Jurkat, Clone E6-1 (cell line): ENCODE data around the gene LASP1NB.

Experiments used
- DNase-seq: peaks from one replicate; pipeline ENCODE4 v3.0.0-alpha.2; 2011; ENCODE audit warnings: low read depth, low spot score
- H3K4me3 ChIP-seq: 2 replicates; pipeline ENCODE4 v1.5.1; 2011; ENCODE audit warnings: mild to moderate bottlenecking, low read length, control low read depth, moderate library complexity

Gene LASP1NB

DNA sequence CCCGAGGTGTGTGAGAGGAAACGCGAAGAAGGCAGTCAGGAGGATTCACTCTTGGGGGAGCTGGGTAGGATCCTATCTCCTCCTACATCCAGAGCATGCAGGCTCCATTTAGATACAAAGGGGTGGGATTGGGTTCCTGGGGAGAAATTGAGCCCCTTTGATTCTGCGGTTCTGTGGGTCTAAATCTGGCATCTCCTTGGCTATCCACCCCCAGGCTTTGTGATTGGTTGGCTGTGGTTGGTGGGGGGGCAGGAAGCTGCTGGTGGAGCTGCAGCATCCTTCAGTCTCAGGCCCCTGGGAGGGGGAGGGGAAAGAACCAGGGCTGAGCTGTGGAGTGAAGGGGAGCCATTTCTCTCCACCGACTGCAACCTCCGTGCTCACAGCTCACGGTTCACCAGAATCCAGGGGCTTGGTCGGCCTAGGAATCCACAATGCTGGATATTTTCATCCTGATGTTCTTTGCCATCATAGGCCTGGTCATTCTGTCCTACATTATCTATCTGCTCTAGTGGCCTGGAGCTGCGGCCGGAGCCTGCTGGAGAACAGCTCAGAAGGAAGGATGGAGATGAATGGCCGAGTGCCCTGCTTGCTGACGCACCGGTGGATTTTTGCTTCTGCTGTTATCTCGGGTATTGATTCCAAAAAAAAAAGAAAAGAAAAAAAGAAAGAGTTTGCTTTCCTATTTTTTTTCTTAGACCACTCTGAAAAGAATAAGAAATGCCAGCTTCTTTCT lies at the start of gene LASP1NB:
Gene LASP1NB (plus strand): TSS at position 352 of the 733 bp plus-strand sequence.
- H3K4me3 ChIP-seq = peak within 1 kb of the TSS; percentile 28
- peak; percentile 81 for DNase-seq

DNA sequence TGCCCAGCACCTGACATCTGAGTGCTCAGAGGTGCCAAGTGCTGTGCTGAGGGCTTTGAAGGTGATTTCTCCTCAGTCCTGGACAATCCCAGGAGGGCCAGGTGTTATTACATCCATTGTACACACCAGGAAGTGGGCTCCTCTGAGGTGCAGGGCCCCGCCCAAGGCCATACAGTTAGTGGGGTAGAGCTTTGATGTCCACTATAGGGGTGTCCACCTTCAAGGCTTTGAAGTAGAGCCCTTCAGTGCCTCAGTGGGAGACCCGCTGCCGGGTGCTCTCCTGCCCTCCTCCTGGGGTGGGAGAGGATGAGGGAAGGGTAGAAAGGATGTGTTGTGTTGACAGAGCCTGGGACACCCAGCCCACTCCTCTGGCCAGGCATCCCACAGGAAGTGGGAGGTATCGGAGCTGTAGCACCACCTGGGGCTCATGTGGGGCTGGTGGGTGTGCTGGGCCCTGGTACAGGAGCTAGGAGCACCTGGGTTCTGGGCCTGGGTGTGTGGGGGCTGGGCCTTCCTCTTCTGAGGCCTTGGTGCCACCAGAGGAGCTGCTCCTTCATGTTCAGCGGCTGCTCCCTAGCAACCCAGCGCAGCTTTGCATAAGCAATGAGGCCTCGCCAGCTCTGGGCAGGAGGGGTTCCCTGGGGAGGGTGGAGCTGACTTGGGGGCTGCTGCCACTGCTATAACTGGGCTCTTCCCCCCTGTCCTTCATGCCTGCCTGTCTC lies 48.1 kb upstream of the LASP1NB start:
- DNase-seq = peak; percentile 87
- H3K4me3 ChIP-seq = no peak overlapping the region

DNA sequence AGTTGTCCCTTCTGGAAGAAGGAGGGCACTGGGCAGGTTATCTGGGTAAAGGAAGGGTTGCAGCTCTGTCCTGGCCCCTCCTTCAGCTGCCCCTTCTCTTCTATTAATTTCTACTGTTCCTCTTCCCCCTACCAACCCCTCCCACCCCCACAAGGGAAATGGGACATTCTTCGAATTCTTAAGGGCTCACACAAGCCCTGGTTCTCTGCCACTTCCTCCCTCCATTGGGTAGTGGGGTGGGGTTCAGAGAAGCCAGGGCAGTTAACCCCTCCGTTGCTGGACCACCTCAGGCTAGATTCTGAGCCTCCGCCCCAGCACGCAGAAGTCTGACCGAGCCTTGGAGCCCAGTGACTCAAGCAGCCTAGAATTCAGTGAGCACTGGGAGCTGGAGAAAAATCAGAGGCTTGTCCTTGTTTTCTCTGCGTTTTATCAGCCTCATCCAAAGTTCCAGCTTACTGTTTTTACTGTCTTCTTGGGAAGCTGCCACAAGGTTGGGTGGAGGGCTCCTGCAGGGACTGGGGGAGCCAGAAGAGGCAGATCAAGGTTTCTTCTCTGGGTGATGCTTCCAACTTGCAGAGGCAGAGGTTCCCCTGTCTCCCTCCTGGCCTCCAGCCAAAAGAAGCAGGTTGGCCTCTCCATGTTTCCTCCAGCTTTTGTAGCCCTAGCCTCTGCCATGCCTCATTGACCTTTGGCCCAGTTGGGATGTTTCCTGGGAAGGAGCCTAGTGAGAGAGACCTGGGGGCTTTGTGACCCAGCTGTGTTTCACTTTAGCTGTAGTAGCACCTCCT lies 45.3 kb upstream of the LASP1NB start:
- no peak overlapping the region for H3K4me3 ChIP-seq
- no peak for DNase-seq

DNA sequence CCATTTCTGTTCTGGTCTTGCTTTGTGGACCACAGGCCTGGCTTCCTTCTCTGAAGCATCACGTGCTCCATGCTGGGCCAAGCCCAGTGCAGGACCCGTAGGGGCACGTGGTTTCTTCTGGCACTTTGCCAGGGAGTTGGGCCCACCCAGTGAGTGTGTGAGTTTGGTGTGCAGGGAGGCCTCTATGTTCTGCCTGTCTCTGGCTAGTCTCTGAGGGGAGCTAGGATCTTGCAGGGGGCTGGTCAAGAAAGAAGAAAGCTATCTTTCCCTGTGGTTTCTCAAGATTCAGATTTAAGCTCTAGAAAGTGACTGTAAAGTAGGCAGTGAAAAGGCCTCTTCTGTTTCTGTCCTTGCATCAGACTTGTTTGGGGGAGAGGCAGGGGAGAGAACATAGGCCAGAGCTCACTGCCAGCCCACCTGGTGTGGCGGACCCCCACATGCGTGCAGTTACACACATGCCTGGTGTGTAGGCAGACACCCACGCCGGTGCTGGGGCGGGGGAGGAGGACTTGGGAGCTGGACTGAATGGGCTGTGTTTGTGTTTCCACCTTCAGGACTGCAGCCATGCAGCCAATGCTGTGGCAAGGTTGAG lies 43.7 kb upstream of the LASP1NB start:
- no peak for DNase-seq
- H3K4me3 ChIP-seq = no peak overlapping the region

DNA sequence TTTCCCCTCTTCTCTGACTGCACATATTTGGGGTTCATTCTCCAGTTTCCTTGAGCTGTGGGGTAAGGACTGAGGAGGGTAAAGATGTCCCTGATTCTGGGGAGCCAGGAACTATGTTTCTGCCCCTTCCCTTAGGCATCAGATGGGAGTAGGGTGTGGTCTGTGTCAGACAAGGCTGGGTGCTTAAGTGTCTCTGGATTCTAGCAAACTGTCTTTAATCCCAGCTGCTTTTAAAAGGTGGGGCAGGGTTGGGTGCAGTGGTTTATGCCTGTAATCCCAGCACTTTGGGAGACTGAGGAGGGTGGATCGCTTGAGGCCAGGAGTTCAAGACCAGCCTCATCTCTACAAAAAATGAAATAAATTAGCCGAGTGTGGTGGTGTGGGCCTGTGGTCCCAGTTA lies 42.5 kb upstream of the LASP1NB start:
- DNase-seq = no peak
- H3K4me3 ChIP-seq = no peak overlapping the region

DNA sequence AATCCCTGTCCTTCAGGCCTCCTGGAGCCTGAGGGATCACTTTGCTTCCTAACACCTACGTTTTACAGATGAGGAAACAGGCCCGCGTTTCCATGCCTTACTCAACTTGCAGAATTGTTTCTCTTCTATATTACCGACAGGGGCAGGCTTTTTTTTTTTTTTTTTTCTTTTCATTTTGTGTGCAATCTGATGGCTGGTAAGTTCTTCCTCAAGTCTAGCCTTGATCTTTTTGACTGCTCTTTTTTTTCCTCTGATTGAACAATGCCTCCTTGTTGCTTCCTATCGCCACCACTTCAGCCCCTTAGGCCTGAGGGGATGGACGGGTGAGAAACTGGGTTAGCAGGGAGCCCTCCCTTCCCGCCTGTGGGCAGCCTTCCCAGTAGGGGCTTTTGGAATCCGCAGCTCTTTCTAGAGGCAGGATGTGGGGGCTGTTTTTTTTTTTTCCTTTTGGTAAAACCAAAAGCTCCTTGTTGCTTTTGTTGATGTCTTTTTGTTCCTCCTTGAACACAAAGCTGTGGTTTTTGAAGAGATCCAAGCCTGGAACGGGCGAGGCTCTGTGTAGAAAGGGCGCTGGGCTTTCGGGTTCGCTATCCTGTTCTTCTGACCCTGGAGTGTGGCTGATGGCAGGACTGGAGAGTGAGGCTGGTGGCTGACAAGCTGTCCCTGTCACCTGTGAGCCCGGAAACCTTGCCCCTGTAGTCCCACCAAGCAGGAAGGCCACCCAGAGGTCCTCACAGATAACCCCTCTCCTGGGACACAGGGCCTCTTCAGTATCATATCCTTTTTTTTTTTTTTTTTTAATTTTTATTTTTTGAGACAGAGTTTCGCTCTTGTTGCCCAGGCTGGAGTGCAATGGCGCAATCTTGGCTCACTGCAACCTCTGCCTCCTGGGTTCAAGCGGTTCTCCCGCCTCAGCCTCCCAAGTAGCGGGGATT lies 41.6 kb upstream of the LASP1NB start:
- DNase-seq = peak; percentile 60
- no peak overlapping the region for H3K4me3 ChIP-seq

DNA sequence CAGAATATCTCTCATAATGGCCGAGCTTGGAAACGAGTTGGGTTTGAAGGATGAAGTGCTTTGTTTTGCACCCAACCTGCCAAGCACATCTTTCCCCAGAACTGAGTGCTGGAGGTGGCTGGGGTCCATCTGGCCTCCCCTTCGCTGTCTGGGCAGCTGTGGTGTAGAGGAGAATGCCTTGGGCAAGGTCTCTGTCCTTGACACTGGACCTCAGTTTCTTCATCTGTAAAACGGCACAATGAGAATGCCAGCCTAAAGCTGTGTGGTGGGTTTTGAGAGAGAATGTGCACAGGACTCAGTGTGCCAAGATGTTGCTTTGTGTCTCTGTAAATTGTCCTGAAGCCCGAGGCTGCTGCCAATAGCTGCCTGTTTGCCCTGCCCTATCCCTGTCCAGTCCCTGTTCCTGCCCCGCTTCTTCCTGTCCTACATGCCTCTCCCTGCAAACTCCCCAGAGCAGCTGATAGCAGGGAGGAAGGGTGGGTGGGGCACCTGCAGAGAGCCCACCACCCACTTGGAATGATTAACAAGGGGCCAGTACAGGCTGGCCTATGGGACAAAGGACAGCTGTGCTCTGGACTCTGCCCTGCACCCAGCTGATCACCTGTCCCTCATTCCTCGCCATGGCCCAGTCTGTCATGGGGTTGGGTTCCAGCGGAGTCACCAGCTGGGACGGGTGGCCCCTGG lies 40.2 kb upstream of the LASP1NB start:
- DNase-seq = no peak
- H3K4me3 ChIP-seq = no peak overlapping the region

- peak; percentile 63 for DNase-seq
- H3K4me3 ChIP-seq = no peak overlapping the region
Measured at GRCh38 chr17:38885728-38886642, 39.4 kb upstream of the LASP1NB start.

DNA sequence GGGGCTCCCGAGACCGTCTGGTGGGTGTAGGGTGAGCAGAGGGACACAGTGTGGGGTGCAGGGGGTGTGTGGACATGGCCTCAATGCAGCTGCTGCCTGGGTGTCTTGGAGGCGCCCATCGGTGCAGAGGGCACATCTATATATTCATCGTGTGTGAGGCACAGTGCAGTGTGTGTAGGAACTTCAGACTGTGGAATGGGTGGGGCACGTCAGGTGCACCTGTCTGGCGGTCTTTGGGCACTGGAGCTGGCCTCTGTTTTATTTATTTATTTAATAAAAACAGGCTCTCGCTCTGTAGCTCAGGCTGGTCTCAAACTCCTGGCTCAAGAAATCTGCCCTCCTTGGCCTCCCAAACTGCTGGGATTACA lies 38.8 kb upstream of the LASP1NB start:
- DNase-seq = no peak
- no peak overlapping the region for H3K4me3 ChIP-seq

DNA sequence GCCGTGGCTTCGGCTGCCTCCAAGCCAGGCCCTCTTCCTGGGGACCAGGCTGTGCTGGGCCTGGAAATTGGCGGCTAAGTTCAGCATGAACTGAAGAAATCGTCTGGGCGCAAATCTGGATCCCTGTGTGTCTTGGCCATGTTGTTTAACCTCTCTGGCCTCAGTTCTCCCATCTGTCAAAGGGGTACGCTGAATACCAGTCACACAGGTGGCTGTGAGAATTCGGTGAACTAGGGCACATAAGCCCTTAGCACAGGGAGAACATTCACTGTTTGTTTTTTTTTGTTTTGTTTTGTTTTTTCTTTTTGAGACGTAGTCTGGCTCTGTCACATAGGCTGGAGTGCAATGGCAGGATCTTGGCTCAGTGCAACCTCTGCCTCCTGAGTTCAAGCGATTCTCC lies 36.6 kb upstream of the LASP1NB start:
- DNase-seq = no peak
- H3K4me3 ChIP-seq = no peak overlapping the region

DNA sequence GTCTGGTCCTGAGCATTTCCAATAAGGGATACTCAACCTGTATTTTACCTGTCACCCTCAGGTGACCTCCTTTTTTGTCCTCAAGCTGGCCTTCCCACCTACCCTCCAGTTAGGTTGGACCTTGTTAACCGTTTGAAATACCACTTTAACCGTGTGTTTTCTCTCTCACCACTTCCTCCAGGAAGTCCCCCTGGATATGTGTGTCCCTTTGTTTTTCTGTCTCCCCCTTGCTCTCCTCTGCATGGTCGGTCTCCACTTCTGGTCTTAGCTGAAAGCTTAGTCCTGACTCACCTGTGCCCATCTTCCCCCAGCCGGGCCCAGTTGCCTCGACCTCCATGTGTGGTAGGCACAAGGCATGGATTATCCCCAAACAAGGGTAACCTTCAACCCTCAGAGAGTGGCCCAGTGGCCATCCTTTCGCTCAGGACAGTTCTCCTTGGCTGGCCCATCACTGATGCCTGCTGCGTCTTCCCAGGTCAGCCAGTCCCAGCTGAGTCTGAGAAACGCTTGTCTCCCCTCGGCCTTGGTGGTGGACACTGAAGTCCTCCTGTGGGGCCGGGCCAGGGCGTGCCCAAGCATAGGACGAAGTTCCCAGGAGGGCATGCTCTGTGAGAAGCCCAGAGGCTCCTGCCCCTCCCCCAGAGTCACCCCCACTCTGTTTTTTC lies 35.5 kb upstream of the LASP1NB start:
- peak overlapping the region; percentile 1; the same call in 1 of the 2 replicates for H3K4me3 ChIP-seq
- no peak for DNase-seq

DNA sequence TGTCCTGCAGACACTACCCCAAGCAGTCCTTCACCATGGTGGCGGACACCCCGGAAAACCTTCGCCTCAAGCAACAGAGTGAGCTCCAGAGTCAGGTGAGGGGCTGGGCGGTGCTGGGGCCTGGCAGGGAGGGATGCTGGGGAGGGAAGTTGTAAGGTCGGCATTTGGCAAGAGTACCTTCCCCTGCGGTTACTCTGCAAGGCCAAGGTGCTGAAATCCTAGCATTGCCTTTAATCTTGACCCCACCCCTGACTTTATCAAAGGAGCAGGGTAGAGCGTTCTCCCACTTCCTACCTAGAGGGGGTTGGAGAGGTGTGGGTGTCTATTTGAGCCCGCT lies 35.0 kb upstream of the LASP1NB start:
- DNase-seq = peak; percentile 81
- H3K4me3 ChIP-seq = peak overlapping the region; percentile 1; the same call in 1 of the 2 replicates

DNA sequence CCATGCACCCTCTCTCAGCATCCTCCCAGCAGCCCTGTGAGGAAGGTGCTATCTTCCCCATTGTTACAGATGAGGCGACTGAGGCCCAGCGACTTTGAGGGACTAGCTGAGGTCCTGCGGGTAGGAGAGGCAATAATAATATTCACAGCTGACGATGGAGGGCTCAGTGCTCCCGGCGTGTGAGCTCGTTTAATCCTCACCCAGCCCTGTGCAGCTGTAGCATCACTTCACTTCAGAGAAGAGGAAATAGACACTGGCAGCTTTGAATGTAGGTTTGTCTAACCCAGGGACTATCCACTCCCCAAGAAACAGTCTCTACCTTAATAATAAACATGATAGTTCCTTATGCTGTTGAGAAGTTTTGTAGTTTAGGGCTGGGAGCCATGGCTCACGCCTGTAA lies 34.0 kb upstream of the LASP1NB start:
- no peak overlapping the region for H3K4me3 ChIP-seq
- peak; percentile 66 for DNase-seq

GRCh38 chr17:38892083-38892482 lies 33.3 kb upstream of the LASP1NB start:
- no peak for DNase-seq
- no peak overlapping the region for H3K4me3 ChIP-seq

DNA sequence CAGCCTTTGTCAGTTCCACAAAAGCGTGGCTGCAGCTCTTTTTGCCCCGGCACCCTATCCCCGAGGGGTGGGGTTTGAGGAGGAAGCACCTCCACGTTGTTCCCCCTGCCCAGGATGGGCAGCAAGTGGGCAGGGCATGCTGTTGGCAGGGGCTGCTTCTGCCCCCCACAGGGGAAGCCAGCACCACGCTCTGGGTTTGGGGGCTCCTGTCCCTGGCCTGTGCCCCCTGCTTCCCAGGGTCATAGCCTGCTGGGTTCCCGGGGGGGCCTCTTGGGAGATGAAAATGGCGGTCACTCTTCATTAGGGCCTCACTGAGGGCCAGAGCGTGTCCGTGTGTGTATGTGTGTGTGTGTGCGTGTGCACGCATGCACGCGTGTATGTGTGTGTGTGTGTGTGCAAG lies 32.8 kb upstream of the LASP1NB start:
- no peak for DNase-seq
- H3K4me3 ChIP-seq = no peak overlapping the region

- DNase-seq = no peak
- no peak overlapping the region for H3K4me3 ChIP-seq
Measured at GRCh38 chr17:38893113-38893512, 32.3 kb upstream of the LASP1NB start.

GRCh38 chr17:38893607-38894006 lies 31.8 kb upstream of the LASP1NB start:
- DNase-seq = no peak
- no peak overlapping the region for H3K4me3 ChIP-seq
